HCEC 1CT (cell line): ENCODE data around the gene IQCH.
"Not testable (repeated sequence)": the region's sequence is repeated elsewhere in the genome, so short reads cannot be mapped to it uniquely, and the experiment has no call there.

Experiments
- DNase-seq: peaks from one replicate; pipeline ENCODE4 v3.0.0-alpha.2; 2017

The IQCH gene

DNA sequence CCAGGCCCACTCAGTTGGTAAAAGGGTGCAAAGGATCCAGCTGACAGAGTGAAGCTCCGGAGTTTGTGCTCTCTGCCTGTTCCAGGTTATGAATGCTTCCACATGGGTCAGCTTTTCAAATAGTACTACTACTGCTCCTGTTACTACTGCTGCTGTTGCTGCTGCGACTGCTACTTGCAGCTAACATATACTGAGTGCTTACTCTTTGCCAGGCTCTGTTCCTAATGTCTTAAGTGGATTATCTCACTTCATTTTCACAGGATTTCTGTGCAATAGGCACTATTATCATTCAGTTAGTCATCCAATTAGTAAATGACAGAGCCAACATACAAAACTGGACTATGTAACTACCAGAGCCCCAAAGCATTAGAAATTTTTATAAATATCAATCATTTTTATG lies 106.5 kb downstream of the IQCH start:
- DNase-seq = no peak

DNA sequence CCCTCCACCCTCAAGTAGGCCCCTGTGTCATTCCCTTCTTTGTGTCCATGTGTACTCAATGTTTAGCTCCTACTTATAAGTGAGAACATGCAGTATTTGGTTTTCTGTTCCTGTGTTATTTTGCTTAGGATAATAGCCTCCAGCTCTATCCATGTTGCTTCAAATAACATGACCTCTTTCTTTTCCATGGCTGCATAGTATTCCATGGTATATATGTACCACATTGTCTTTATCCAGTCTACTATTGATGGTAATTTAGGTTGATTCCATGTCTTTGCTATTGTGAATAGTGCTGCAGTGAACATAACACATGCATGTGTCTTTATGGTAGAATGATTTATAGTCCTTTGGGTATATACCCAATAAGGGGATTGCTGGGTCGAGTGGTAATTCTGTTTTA lies 109.1 kb downstream of the IQCH start:
- DNase-seq = not testable (repeated sequence)

- DNase-seq = no peak
These were observed 111.4 kb downstream of the IQCH start for GRCh38 chr15:67365994-67366393.

DNA sequence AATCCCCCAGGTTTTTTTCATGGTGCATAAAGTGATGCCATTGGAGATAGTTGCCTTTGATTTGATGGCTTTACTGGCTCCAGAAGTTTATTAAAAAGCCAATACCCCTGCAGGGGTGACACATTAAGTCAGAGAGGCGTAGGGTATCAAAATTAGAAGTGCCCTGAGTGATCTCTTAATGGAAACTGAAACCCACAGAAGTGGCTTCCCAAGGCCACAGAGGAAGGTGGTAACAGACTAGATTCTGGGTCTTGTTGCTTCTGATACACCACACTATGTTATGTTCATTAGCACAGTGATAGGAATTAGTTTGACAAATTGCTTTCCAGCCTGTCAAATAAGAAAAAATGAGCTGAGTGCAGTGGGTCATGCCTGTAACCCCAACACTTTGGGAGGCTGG lies 112.3 kb downstream of the IQCH start:
- no peak for DNase-seq

- DNase-seq = no peak
These were observed 114.9 kb downstream of the IQCH start for GRCh38 chr15:67369359-67369998.

GRCh38 chr15:67370206-67370954 lies 115.8 kb downstream of the IQCH start:
- no peak for DNase-seq

DNA sequence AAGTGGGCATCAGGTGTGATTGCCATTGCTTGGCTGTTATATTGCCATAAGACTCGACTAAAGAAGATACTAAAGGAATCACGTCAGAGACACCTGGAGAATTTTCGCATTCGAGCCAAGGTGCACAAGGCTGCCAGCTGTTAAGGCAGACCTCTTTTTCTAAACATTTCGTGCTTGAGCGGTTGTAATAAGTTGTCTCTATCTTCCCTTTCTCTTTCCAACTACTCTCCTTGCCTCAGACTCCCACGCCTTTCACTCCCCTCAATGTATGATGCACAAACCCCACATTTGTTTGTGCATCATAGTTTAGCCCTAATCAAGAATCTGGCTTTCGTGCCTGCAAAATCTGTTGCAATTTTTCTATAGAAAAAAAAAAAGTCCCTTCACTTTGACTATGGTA lies 118.0 kb downstream of the IQCH start:
- no peak for DNase-seq

DNA sequence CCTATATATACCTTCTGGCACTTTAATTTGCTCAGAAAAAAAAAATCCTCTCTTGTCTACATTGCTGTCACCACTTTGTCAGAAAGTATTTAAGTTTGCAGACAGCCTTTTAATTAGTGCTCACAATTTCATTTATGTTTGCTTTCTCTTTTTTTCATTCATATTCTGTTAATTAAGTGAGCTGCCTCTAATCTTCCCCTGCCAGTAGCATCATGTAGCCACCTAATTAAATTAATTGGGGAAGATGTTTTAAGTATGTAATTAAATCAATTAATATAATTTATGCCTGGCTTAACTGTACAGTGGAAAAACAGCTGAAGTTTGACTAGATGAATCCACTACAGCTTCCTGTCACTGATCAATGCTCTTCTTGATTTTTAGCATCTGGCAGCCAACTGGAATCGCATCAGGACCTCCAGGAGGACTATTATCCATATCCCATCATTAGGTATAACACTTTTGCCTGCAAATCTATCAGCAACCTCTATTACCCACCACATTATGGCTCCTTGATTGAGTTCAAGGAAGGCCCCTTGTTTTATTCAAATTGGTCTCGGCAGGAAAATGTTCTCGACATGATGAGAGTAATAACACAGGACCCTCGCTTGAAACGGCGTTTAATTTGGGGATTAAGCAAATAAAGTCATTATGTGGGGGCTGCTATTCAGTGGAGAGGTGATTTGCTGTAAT lies 118.5 kb downstream of the IQCH start:
- no peak for DNase-seq

DNA sequence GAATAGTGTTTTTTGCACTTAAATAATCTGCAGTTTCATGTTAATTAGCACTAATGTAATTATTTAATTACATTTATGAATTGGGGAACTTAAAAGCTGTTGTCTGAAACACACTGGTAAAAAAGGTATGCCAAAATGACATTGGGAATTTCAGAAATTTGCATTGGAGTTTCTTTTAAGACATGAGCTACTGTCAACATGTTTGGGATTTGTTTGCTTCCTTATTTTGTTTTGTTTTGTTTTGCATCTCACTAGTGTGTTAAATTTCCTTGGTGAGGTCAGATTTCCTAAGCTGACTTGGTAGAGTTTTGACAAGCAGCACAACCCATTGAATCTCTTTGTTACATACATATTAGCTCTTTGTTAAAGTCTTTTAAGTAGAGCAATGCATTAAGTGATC lies 119.4 kb downstream of the IQCH start:
- no peak for DNase-seq

GRCh38 chr15:67379530-67379929 lies 124.9 kb downstream of the IQCH start:
- DNase-seq = no peak

DNA sequence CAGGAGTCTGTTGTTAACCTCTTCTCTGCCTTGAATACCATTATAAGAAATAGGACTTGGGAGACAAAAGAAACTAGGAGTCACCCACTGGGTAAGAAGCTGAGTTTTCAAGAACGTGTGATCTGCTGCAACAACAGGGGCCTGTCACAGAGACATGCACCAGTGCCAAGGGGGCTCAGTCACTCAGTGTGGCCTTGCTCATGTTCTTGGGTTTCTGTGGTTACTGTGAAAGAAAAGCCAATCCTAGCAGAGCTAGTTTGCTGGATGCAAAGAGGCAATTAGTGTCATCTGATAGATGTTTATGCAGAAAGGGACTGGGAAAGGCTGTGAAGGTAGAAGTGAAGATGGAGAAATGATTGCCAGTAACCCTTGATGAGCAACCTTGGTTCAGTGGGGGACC lies 126.3 kb downstream of the IQCH start:
- no peak for DNase-seq

DNA sequence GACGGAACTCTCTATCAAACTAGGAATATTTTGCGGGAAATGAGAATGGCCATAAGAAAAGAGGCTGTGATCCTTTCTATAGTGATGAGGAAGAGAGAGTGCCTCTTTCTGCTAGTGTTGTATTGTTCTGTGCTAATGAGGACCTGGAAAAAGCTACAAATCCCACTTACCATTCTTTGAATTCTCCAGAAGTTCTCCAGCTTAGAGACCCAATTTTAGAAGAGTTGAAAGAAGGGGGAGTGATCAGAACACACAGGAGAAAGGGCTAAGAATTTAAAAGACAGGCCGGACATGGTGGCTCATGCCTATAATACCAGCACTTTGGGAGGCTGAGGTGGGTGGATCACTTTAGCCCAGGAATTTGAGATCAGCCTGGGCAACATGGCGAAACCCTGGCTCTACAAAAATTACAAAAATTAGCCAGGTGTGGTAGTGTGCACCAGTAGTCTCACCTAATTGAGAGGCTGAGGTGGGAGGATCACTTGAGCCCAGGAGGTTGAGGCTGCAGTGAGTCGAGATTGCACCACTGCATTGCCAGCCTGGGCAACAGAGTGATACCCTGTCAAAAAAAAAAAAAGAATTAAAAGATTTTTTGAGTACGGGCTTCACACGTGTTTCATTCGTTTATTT lies 126.9 kb downstream of the IQCH start:
- DNase-seq = no peak

GRCh38 chr15:67382723-67383122 lies 128.1 kb downstream of the IQCH start:
- DNase-seq = no peak

- DNase-seq = no peak
These were observed 129.3 kb downstream of the IQCH start for GRCh38 chr15:67383899-67384298.

- no peak for DNase-seq
These were observed 130.2 kb downstream of the IQCH start for GRCh38 chr15:67384761-67385160.

DNA sequence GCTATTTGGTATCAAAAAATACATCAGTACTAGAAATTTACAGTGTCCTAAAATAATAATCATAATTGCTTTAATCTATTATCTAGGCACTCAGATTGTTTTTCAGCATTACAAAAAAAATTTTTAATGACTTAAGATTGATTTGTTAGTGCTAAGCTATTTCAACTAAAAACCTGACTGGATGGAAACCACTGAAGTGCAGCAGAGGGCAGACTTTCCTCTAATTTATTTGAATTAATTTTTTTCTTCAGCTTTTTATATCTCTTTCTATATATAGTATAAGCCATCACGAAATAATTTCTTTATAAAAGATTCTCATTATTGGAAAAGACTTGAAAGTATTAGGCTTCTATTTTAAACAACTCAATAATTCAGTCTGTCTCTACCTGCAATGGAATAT lies 131.4 kb downstream of the IQCH start:
- no peak for DNase-seq

DNA sequence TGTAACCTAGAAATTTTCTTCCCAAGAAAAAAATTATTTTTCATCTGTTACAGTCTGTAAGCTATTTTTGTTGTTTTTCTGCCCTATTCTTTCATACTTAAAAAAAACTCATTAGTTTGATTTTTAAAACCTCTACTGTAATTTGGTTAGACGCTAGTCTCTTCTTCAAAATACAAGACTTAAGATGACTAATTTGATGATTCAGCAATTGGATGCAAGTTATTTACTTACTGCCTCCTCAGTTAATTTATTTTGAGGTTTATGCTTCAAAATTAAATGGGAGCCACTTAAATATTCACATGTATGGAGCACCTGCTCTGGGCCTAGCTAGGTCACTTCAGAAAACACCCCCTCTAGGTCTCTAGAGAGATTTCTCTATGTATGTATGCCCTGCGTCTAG lies 132.4 kb downstream of the IQCH start:
- no peak for DNase-seq

- DNase-seq = no peak
These were observed 135.4 kb downstream of the IQCH start for GRCh38 chr15:67389975-67390374.

- no peak for DNase-seq
These were observed 140.5 kb downstream of the IQCH start for GRCh38 chr15:67394873-67395639.

DNA sequence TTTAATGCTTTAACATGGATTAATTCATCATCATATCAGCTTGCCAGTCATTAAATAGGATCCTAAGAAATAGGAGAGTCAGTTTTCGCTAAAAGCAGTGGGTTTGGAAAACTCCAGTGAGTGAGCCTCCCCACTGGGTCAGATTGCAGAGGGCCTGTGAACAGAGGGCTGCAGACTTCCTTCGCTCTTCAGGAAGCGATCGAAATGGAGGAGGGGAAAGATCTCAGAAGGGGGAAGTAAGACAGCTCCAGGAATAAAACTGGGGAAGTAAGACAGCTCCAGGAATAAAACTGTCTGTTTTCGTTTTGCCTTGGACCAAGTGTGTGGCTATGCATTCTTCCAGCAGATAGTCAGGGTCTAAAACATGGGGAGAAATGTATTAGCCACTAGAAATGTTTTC lies 141.5 kb downstream of the IQCH start:
- no peak for DNase-seq

- DNase-seq = no peak
These were observed 142.6 kb downstream of the IQCH start for GRCh38 chr15:67397139-67397538.

GRCh38 chr15:67399925-67400324 lies 145.3 kb downstream of the IQCH start:
- no peak for DNase-seq

DNA sequence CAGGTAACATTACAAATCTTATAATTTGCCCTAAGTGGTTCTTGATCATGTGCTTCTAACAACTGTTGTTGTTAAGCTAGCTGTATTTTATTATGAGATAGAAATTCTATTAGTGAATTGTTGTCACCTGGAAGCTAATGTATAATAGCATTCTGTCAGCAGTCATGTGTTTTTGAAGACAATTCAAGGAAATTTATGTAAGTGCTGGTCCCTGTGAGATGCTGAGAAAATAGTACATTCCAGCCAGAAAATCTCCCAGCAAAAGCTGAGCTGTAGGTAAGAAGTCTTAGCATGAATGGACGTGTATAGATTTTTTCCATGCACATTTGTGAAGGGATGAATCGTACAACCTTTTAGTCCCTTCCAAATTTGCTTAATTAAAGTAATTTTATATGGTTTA lies 146.3 kb downstream of the IQCH start:
- no peak for DNase-seq
